Type B pancreatic cell (in vitro differentiated cells): ENCODE measurements around the gene CNTN1. TPM values are rescaled to one million over a fixed set of nuclear protein-coding genes. Genes with fewer than 3 reads are reported as not detected.

Source experiments
- DNase-seq: peaks from one replicate; pipeline ENCODE4 v3.0.0; 2021; ENCODE audit warnings: mixed read lengths; ENCODE audit not compliant: unreplicated experiment; ENCODE audit errors: extremely low spot score
- H3K27ac Mint-ChIP-seq: 2 replicates; pipeline ENCODE4 v1.8.0; 2021; ENCODE audit warnings: mild to moderate bottlenecking, mixed read lengths
- H3K27me3 Mint-ChIP-seq: 2 replicates; pipeline ENCODE4 v1.8.0; 2021; ENCODE audit warnings: mixed read lengths
- H3K36me3 Mint-ChIP-seq: 2 replicates; pipeline ENCODE4 v1.8.0; 2021; ENCODE audit warnings: mixed read lengths
- H3K4me1 Mint-ChIP-seq: one replicate; pipeline ENCODE4 v1.8.0; 2021; ENCODE audit warnings: mixed read lengths; ENCODE audit not compliant: unreplicated experiment
- H3K4me3 Mint-ChIP-seq: 2 replicates; pipeline ENCODE4 v1.8.0; 2021; ENCODE audit warnings: mild to moderate bottlenecking, mixed read lengths
- H3K9me3 Mint-ChIP-seq: 2 replicates; pipeline ENCODE4 v1.8.0; 2021; ENCODE audit warnings: mixed read lengths
- CTCF ChIP-seq: fragments of 200-600 bp; sonication (generic); conservative IDR thresholded peaks from 2 replicates; pipeline ENCODE4 v1.5.0; 2021; ENCODE audit warnings: antibody characterized with exemption, mild to moderate bottlenecking
- total RNA-seq: library from RNA; stranded (reverse); gene quantifications from 2 replicates; pipeline ENCODE4 v1.2.1, GENCODE V29; 2021; ENCODE audit warnings: low replicate concordance

The CNTN1 gene
- total RNA-seq, 1 donor from 2014 or later, result 19.3 TPM

DNA sequence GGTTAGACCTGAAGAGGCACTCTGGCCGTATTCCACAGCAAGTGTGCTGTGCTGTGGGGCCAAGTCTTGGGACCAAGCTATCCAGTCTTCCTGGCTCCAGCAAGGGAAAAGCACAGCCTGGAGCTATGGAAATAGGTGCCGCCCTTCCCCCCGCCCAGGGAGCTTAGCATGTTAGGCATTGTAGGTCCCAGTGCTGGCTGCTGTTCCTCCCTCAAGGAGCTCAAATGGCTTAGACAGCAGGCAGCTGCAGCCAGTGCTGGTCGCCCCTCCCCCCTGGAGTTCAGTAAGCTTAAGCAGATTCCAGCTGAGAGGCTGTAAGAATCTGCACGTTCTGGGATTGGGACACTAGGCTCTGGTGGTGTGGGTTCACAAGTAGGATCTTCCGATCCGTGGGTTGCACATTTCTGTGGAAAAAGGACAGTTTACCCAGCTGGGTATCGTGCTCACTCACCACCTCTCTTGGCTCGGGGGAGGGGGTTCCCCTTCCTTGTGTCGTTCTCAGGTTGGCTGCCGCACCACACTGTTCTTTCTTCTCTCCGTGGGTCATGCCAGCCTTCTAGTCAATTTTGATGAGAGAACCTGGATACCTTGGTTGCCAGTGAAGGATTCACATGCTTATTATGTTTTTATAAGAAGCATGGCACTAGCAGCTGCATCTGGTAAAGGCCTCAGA, 127.3 kb downstream of the CNTN1 start:
- H3K27me3 Mint-ChIP-seq, result no peaks in the 10 kb centered on the region

GRCh38 chr12:40820794-40821484, 128.7 kb downstream of the CNTN1 start:
- Mint-ChIP-seq H3K4me3 (no peak overlapping the region), H3K4me1 (peaks cover 5% of the 10 kb centered on the region), H3K27me3 (no peaks in the 10 kb centered on the region), H3K9me3 (peaks cover 14% of the 10 kb centered on the region), H3K27ac (no peak overlapping the region), H3K36me3 (no peaks in the 10 kb centered on the region)
- DNase-seq, result no peak
- no peak for TF ChIP-seq CTCF

More for the DNA sequence above, 127.3 kb downstream of the CNTN1 start:
- no peak for DNase-seq
- Mint-ChIP-seq H3K9me3 (peaks cover 14% of the 10 kb centered on the region), H3K27ac (no peak overlapping the region), H3K36me3 (no peaks in the 10 kb centered on the region), H3K4me3 (no peak overlapping the region), H3K4me1 (peaks cover 5% of the 10 kb centered on the region)
- no peak for TF ChIP-seq CTCF

- Mint-ChIP-seq H3K27ac (no peak overlapping the region), H3K4me3 (no peak overlapping the region), H3K27me3 (peaks cover 7% of the 10 kb centered on the region), H3K9me3 (no peaks in the 10 kb centered on the region), H3K4me1 (no peaks in the 10 kb centered on the region), H3K36me3 (no peaks in the 10 kb centered on the region)
- no peak for TF ChIP-seq CTCF
- DNase-seq, result no peak
These were observed 132.9 kb downstream of the CNTN1 start for GRCh38 chr12:40825156-40825555.

- no peak for DNase-seq
- TF ChIP-seq CTCF, result no peak
- no peak overlapping the region for H3K27ac Mint-ChIP-seq
- peak overlapping the region; percentile 27 for H3K4me3 Mint-ChIP-seq
- no peaks in the 10 kb centered on the region for H3K4me1 Mint-ChIP-seq
- H3K27me3 Mint-ChIP-seq, result peaks cover 7% of the 10 kb centered on the region
- H3K9me3 Mint-ChIP-seq, result no peaks in the 10 kb centered on the region
- H3K36me3 Mint-ChIP-seq, result no peaks in the 10 kb centered on the region
These were observed 135.7 kb downstream of the CNTN1 start for GRCh38 chr12:40827683-40828592.

- H3K9me3 Mint-ChIP-seq, result no peaks in the 10 kb centered on the region
- H3K27ac Mint-ChIP-seq, result no peak overlapping the region
- H3K4me1 Mint-ChIP-seq, result no peaks in the 10 kb centered on the region
- peaks cover 7% of the 10 kb centered on the region for H3K27me3 Mint-ChIP-seq
- no peak for TF ChIP-seq CTCF
- no peak for DNase-seq
- H3K36me3 Mint-ChIP-seq, result no peaks in the 10 kb centered on the region
- no peak overlapping the region for H3K4me3 Mint-ChIP-seq
These were observed 136.4 kb downstream of the CNTN1 start for GRCh38 chr12:40828593-40828990.
